GM19455 (cell line): ENCODE measurements around the gene SAMD9.
"Not testable (repeated sequence)": the region's sequence is repeated elsewhere in the genome, so short reads cannot be mapped to it uniquely, and the experiment has no call there.

Experiments used
- ATAC-seq: cut with Tn5 transposase; IDR thresholded peaks from one replicate; pipeline ENCODE4 v1.9.1; 2021; ENCODE audit not compliant: unreplicated experiment

The SAMD9 gene

GRCh38 chr7:93117852-93118530 is at the start of gene SAMD9:
Gene SAMD9, minus strand, starts transcription at chr7:93117979. Its CDS starts 11,882 bp downstream, at chr7:93106097.
- peak; percentile 98 for ATAC-seq

DNA sequence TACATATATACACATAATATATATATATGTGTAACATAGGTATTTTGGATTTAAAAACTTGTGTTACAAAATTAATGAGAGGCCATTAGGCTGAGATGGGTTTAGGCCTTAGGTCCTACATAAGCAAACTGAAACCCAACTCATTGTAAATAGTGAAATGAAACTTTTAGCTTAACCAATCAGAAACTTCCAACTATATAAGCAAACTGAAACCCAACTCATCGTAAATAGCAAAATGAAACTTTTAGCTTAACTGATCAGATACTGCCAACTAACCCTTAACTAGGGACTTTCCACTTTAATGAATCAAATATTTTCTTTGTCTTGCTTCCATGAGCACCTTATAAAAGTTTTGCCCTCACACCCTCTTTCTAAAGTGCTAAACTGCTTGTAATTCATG is 47.7 kb upstream of the SAMD9 start:
- peak; percentile 100 for ATAC-seq

- ATAC-seq: no peak
Measured at GRCh38 chr7:93164766-93165165, 47.0 kb upstream of the SAMD9 start.

DNA sequence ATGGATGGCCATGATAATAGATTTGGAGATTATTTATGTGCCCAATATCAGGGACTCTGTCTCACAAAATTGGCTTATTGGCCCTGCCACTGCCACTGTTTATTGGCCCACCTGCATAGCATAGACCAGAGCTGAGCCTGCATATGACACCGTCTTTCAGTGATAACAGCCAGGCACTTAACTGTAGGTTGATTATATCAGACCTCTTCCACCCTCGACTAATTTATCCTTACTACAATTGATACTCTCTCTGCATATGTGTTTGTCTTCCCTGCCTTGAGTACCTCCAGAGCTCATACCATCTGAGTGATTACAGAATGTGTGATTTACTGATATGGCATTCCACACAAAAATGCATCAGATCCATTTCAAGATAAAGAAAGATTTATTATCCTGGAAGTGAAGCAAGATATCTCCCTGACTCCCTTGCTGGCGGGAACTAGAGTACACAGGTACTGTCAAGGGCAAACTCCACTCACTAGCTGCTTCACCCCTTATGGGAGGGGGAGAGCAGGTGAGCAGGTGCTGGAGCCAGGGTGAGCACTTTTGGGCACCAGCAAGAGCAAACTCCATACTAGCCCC is 43.5 kb upstream of the SAMD9 start:
- ATAC-seq: no peak

DNA sequence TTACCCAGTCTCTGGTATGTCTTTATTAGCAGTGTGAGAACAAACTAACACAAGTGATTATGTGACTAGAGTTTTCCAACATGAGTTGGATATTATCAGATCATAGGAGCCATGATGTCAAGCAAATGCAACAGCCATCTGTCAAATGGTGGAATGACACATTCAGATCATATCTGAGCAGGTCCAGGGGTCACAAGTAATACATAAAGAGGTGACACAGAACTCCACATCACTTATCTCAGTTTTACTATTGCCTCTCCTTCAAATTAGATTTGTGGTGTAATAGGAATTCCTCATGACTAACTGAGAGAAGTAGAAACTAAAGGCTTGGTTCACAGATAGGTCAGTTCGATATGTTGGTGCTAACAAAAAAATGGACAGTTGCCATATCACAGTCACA is 42.6 kb upstream of the SAMD9 start:
- ATAC-seq: no peak

- ATAC-seq: no peak
Measured at GRCh38 chr7:93159490-93159889, 41.7 kb upstream of the SAMD9 start.

DNA sequence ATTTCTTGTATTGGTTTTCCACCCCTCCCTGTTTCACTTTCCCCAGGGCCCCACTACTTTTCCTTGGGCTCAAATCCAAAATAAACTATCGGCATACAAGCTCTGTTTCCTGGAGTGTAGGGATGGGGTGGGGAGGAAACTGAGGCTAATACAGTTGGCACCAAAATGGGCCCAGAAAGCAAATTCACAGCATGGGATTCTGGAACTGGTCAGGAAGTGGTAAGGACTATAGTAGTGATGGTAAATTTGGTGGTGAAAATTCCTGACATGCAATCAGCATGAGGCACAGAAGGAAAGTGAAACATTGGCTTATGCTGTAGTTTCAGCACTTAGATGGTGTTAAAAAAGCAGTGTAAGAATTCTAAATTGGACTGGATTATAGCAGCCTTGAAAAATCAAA is 39.1 kb upstream of the SAMD9 start:
- no peak for ATAC-seq

DNA sequence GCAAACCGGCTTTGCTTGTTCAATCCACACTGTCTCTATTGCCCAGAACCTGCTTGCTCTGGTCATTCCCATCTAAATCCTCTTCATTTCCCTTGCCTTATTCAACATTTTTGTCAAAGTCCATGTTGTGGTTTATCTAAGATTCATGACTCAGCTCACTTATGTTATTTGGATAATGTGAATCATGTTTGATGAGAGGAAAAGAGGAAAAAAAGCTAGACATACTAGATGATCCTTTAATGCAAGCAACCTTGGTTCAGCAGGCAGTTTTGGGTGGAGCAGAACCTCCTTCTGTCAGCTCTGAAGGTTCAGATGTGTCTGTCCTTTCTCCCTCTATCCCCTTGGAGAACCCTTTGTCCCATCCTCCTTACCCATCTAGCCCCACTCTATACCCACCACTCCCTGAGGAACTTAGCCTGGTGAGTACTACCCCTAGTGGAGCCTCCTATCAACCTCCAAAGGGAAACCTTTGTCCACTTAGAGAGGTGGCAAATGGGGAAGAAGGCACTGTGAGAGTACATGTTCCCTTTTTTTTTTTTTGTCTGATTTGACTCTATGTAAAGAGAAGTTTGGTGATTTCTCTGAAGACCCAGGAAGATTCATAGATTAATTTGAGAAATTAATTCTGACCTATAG is 32.5 kb upstream of the SAMD9 start:
- ATAC-seq: no peak

DNA sequence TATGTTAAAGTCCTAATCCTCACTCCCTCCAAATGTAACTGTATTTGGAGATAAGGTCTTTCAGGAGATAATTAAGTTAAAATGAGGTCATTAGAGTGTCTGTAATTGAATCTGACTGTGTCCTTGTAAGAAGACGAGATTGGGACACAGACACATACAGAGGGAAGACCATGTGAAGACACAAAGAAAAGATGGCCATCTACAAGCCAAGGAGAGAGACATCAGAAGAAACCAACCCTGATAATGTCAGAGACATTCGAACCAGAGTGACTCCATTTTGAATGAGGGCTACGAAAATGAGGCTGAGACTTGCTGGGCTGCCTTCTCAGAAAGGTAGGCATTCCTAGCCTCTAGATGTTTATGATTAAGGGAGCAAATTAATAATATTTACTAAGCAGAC is 30.9 kb upstream of the SAMD9 start:
- ATAC-seq: no peak

- ATAC-seq: no peak
Measured at GRCh38 chr7:93148144-93148543, 30.4 kb upstream of the SAMD9 start, which contains the start of gene SAMD9L. Gene SAMD9L, minus strand, starts transcription at chr7:93148385. Its CDS starts 12,414 bp downstream, at chr7:93135971.

- peak; percentile 70 for ATAC-seq
Measured at GRCh38 chr7:93147363-93147762, 29.6 kb upstream of the SAMD9 start.

DNA sequence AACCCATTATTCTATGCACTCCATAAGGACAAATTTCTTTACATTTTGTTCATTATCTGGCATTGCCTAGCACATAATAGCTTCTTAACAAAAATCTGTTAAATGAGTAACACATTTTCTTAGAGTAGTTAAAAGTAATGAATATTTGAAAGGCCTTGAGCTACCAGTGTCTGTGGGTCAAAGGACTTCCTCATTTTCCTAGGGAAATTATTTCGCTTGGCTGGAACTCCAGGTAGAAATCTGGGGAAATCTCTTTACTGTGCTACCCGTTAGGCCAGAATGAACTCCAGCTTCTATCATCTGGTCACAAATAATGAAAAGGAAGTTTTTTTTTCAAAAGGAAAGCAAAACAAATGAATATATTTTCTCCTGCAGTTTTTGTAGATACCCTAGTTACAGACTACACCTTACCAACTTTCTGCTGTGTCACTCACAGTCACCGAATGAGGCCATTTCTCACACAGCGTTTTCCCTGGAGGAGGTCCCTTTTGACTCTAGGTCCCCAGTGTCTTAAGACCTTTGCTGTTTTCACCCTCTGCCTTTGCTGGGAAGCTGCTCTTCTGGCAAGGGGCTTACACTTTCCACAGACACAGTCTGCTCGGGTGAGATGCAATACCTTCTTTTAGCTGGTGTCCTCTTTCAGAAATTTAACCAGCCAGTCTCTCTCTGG is 28.8 kb upstream of the SAMD9 start:
- peak; percentile 29 for ATAC-seq

GRCh38 chr7:93146036-93146435 is 28.3 kb upstream of the SAMD9 start:
- ATAC-seq: no peak

GRCh38 chr7:93145354-93145753 is 27.6 kb upstream of the SAMD9 start:
- no peak for ATAC-seq

DNA sequence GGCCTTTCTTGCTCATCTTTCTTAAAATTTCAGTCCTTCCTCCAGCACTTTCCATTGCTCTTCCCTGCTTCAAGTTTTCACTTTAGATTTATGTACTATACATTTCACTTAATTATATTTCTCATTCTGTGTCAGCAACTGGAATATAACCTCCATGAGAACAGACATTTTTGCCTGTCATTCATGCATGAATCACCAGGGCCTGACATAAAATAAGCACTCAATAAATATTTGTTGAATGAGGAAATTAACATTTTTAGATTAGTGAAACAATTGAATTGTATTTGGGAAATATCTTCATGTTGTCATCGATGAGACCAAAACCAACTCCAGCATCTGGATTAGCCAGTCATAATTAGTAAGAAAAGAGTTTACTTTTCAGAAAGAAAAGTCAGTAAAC is 24.3 kb upstream of the SAMD9 start:
- ATAC-seq: no peak

DNA sequence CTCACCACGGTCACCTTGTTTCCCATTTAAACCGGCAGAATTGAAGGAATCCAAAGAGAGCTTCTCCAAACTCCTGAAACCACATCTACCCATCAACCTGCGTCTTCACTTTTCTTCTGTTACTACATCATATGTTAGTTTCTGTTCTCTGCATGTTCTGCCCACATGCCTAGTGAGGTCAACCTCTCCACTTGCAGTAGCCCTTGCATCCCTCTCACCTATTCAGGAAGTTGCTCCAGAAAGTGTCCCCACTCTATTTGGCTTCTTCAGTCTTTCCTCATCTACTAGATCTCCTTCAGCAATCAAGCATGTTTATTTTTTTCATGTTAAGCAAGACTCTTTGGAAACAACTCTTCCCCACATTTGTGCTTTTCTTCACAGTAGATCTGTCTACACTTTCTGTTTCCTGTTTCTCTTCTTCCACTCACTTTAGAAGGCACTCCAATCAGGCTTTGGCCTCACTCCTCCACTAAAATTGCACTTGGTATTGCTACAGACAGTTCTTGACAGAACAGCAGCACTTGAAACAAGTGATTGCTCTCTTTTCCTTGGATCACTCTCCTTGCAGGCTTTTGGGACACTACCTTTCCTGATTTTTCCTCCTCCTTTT is 22.9 kb upstream of the SAMD9 start:
- ATAC-seq: no peak

DNA sequence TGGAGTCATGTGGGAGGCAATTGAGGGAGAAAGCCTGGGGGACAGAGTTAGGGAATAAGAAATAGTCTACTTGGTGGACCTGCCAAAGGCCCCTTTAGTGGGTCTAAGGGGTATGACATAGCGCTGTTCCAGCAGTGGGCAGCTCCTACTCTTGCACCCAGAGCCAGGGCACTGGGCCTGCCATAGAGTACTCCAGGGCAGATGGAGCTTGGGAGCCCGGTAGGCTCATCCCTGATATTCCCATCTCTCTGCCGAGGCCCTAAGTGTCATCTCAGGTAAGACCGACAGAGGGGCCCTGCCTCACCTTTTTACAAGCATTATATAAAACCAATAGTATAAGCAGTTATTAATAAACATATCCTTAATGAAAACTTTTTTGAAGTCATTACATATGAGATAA is 20.8 kb upstream of the SAMD9 start:
- ATAC-seq: no peak

DNA sequence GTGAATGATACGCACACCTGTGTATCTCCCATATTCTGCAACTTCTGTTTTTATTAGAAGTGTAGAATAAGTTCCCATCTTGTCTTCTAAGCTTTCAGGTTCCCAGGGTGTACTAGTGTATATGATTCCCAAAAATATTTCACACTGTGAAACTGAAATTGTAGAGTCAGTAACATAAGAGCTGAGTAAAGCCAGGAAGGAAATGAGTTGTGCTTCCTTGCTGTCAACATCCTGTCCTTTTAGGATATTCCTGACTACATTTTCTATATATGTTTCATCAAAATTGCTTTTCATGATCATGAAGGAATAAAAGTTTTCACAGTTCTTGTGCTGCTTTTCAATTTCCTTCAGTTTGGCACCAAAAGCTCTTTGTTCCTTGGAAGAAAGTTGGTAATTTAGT is 15.2 kb upstream of the SAMD9 start:
- no peak for ATAC-seq

GRCh38 chr7:93132216-93132615 is 14.4 kb upstream of the SAMD9 start:
- no peak for ATAC-seq

GRCh38 chr7:93126954-93127353 is 9.2 kb upstream of the SAMD9 start:
- ATAC-seq: not testable (repeated sequence)

DNA sequence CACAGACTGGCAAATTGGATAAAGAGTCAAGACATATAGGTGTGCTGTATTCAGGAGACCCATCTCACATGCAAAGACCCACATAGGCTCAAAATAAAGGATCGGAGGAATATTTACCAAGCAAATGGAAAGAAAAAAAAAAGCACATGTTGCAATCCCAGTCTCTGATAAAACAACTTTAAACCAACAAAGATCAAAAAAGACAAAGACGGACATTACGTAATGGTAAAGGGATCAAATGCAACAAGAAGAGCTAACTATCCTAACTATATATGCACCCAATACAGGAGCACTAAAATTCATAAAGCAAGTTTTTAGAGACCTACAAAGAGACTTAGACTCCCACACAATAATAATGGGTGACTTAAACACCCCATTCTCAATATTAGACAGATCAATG is 5.8 kb upstream of the SAMD9 start:
- ATAC-seq: not testable (repeated sequence)
